Jurkat, Clone E6-1 (cell line): Measurements from ENCODE around the gene NRIP1.
"Not testable (repeated sequence)": the region's sequence is repeated elsewhere in the genome, so short reads cannot be mapped to it uniquely, and the experiment has no call there.

Experiments used
- DNase-seq: peaks from one replicate; pipeline ENCODE4 v3.0.0-alpha.2; 2011; ENCODE audit warnings: low read depth, low spot score
- H3K4me3 ChIP-seq: 2 replicates; pipeline ENCODE4 v1.5.1; 2011; ENCODE audit warnings: mild to moderate bottlenecking, low read length, control low read depth, moderate library complexity

The NRIP1 gene

GRCh38 chr21:14952916-14953315 is 111.9 kb downstream of the NRIP1 start:
- H3K4me3 ChIP-seq, result no peak overlapping the region
- no peak for DNase-seq

- no peak overlapping the region for H3K4me3 ChIP-seq
- no peak for DNase-seq
Observed at GRCh38 chr21:14949603-14950002, 115.2 kb downstream of the NRIP1 start.

- no peak overlapping the region for H3K4me3 ChIP-seq
Observed at GRCh38 chr21:14947613-14948160, 117.1 kb downstream of the NRIP1 start.

GRCh38 chr21:14945176-14945575 is 119.6 kb downstream of the NRIP1 start:
- no peak overlapping the region for H3K4me3 ChIP-seq
- no peak for DNase-seq

More at GRCh38 chr21:14947613-14948160, 117.1 kb downstream of the NRIP1 start:
- no peak for DNase-seq

GRCh38 chr21:14943616-14944015 is 121.2 kb downstream of the NRIP1 start:
- H3K4me3 ChIP-seq, result no peak overlapping the region
- no peak for DNase-seq

GRCh38 chr21:14942801-14943490 is 121.9 kb downstream of the NRIP1 start:
- no peak overlapping the region for H3K4me3 ChIP-seq
- no peak for DNase-seq

- not testable (repeated sequence) for DNase-seq
Observed at GRCh38 chr21:14927324-14927723, 137.5 kb downstream of the NRIP1 start.

GRCh38 chr21:14926186-14926585 is 138.6 kb downstream of the NRIP1 start:
- no peak for DNase-seq

More at GRCh38 chr21:14927324-14927723, 137.5 kb downstream of the NRIP1 start:
- H3K4me3 ChIP-seq, result not testable (repeated sequence)

GRCh38 chr21:14923468-14923867 is 141.3 kb downstream of the NRIP1 start:
- no peak overlapping the region for H3K4me3 ChIP-seq
- DNase-seq, result no peak

More at GRCh38 chr21:14926186-14926585, 138.6 kb downstream of the NRIP1 start:
- no peak overlapping the region for H3K4me3 ChIP-seq

GRCh38 chr21:14922980-14923379 is 141.8 kb downstream of the NRIP1 start:
- no peak for DNase-seq
- no peak overlapping the region for H3K4me3 ChIP-seq

- H3K4me3 ChIP-seq, result no peak overlapping the region
- DNase-seq, result no peak
Observed at GRCh38 chr21:14918527-14918926, 146.3 kb downstream of the NRIP1 start.

GRCh38 chr21:14917762-14918161 is 147.0 kb downstream of the NRIP1 start:
- DNase-seq, result no peak
- no peak overlapping the region for H3K4me3 ChIP-seq

- H3K4me3 ChIP-seq, result no peak overlapping the region
- no peak for DNase-seq
Observed at GRCh38 chr21:14916676-14917141, 148.1 kb downstream of the NRIP1 start.

GRCh38 chr21:14913638-14914037 is 151.2 kb downstream of the NRIP1 start:
- no peak for DNase-seq
- no peak overlapping the region for H3K4me3 ChIP-seq

- H3K4me3 ChIP-seq, result no peak overlapping the region
- DNase-seq, result no peak
Observed at GRCh38 chr21:14911351-14911750, 153.4 kb downstream of the NRIP1 start.
